IMR-90 (cell line): ENCODE results near the gene ASTN2. TPM values are rescaled to one million over a fixed set of nuclear protein-coding genes. Genes with fewer than 3 reads are reported as not detected.

Experiments used
- ATAC-seq: fragments of 200-7000 bp; cut with Tn5 transposase; 2 replicates; pipeline ENCODE4 v1.9.1; 2020; ENCODE audit warnings: low read depth, mild to moderate bottlenecking, moderate library complexity
- BruUV-seq: library from RNA; stranded (reverse); fragments of 400-500 nt; replicated peaks from 2 replicates; lab custom pipeline; 2021; lab: Mats Ljungman, UMichigan
- CTCF ChIA-PET: fragments of 300-600 bp; formaldehyde crosslinking; extraction: SDS; loops from one replicate; lab custom pipeline; 2021; ENCODE audit warnings: antibody characterized with exemption; lab: Yijun Ruan, JAX
- POLR2A ChIA-PET: fragments of 300-600 bp; sonication (Branson Sonifier 250); formaldehyde crosslinking; loops from one replicate; lab custom pipeline; 2022; ENCODE audit warnings: antibody characterized with exemption; ENCODE audit not compliant: unreplicated experiment; lab: Charles Lee
- DNase-seq: peaks from one replicate; pipeline ENCODE4 v3.0.0; 2013
- H2AFZ ChIP-seq: replicated peaks from 2 replicates; pipeline ENCODE3; 2013; ENCODE audit warnings: low read length, mild to moderate bottlenecking; ENCODE audit not compliant: poor library complexity
- H2AK5ac ChIP-seq: 2 replicates; pipeline ENCODE4 v1.6.1; 2013; ENCODE audit warnings: low read depth, low read length, inconsistent platforms
- H2AK9ac ChIP-seq: replicated peaks from 2 replicates; pipeline ENCODE3; 2013; ENCODE audit warnings: mild to moderate bottlenecking, low read depth, low read length, moderate library complexity; ENCODE audit not compliant: poor library complexity
- H2BK120ac ChIP-seq: 2 replicates; pipeline ENCODE4 v1.6.1; 2013; ENCODE audit warnings: low read depth, low read length, inconsistent platforms
- H2BK15ac ChIP-seq: 3 replicates; pipeline ENCODE4 v1.6.1; 2013; ENCODE audit warnings: low read depth, low read length, inconsistent platforms
- H2BK20ac ChIP-seq: 2 replicates; pipeline ENCODE4 v1.6.1; 2013; ENCODE audit warnings: low read depth, mild to moderate bottlenecking, inconsistent platforms, low read length, moderate library complexity
- H2BK5ac ChIP-seq: 2 replicates; pipeline ENCODE4 v1.6.1; 2013; ENCODE audit warnings: mild to moderate bottlenecking, low read depth, low read length, inconsistent platforms; ENCODE audit not compliant: poor library complexity, severe bottlenecking
- H3K14ac ChIP-seq: replicated peaks from 2 replicates; pipeline ENCODE4 v1.6.1; 2013; ENCODE audit warnings: low read depth, low read length, inconsistent platforms
- H3K18ac ChIP-seq: 2 replicates; pipeline ENCODE4 v1.6.1; 2013; ENCODE audit warnings: low read depth, low read length, control low read depth
- H3K23ac ChIP-seq: 2 replicates; pipeline ENCODE4 v1.6.1; 2013; ENCODE audit warnings: low read depth, low read length, inconsistent platforms
- H3K27ac ChIP-seq: 2 replicates; pipeline ENCODE4 v1.5.1; 2013; ENCODE audit warnings: mild to moderate bottlenecking, control low read depth, low read length; ENCODE audit not compliant: insufficient read depth
- H3K27me3 ChIP-seq: 2 replicates; pipeline ENCODE4 v1.6.1; 2013; ENCODE audit warnings: low read length; ENCODE audit not compliant: control insufficient read depth, insufficient read depth
- H3K36me3 ChIP-seq: 2 replicates; pipeline ENCODE4 v1.6.1; 2013; ENCODE audit warnings: low read length, mixed read lengths; ENCODE audit not compliant: control insufficient read depth, insufficient read depth
- H3K4ac ChIP-seq: 2 replicates; pipeline ENCODE4 v1.6.1; 2013; ENCODE audit warnings: low read depth, low read length, inconsistent platforms
- H3K4me1 ChIP-seq: 2 replicates; pipeline ENCODE4 v1.6.1; 2013; ENCODE audit warnings: low read length, mixed read lengths; ENCODE audit not compliant: control insufficient read depth, insufficient read depth
- H3K4me2 ChIP-seq: 2 replicates; pipeline ENCODE4 v1.6.1; 2013; ENCODE audit warnings: low read depth, mild to moderate bottlenecking, control low read depth, low read length, moderate library complexity
- H3K4me3 ChIP-seq: 2 replicates; pipeline ENCODE4 v1.5.1; 2013; ENCODE audit warnings: low read depth, mild to moderate bottlenecking, control low read depth, low read length, moderate library complexity; ENCODE audit not compliant: insufficient read depth
- H3K56ac ChIP-seq: 2 replicates; pipeline ENCODE4 v1.6.1; 2013; ENCODE audit warnings: low read length, inconsistent platforms; ENCODE audit not compliant: insufficient read depth; ENCODE audit errors: extremely low read depth
- H3K79me1 ChIP-seq, 2 experiments: 2 replicates each; pipeline ENCODE4 v1.6.1; 2013; ENCODE audit warnings: low read length in 2 of 2, inconsistent platforms in 1 of 2, low read depth in 1 of 2
- H3K9ac ChIP-seq: 2 replicates; pipeline ENCODE4 v1.6.1; 2013; ENCODE audit warnings: low read depth, low read length, control low read depth
- H3K9me1 ChIP-seq: 2 replicates; pipeline ENCODE4 v1.6.1; 2013; ENCODE audit warnings: low read length, inconsistent platforms; ENCODE audit not compliant: insufficient read depth
- H3K9me3 ChIP-seq: 2 replicates; pipeline ENCODE4 v1.6.1; 2013; ENCODE audit warnings: low read length; ENCODE audit not compliant: control insufficient read depth, insufficient read depth
- H4K20me1 ChIP-seq: 2 replicates; pipeline ENCODE4 v1.6.1; 2013; ENCODE audit warnings: low read length, inconsistent platforms; ENCODE audit not compliant: insufficient read depth
- H4K5ac ChIP-seq: 2 replicates; pipeline ENCODE4 v1.6.1; 2013; ENCODE audit warnings: mild to moderate bottlenecking, low read depth, low read length, control low read depth
- H4K8ac ChIP-seq, 2 experiments: 2 replicates each; pipeline ENCODE4 v1.6.1; 2013; ENCODE audit warnings: low read depth in 2 of 2, low read length in 2 of 2, control low read depth in 1 of 2, inconsistent platforms in 1 of 2
- H4K91ac ChIP-seq: 2 replicates; pipeline ENCODE4 v1.6.1; 2013; ENCODE audit warnings: low read depth, low read length, inconsistent platforms; ENCODE audit not compliant: insufficient read depth
- CEBPB ChIP-seq: IDR thresholded peaks from 2 replicates; pipeline ENCODE4 v1.6.1; 2012; ENCODE audit warnings: low read depth, low read length, improper control_type of control experiment
- CHD1 ChIP-seq: IDR thresholded peaks from 2 replicates; pipeline ENCODE4 v1.6.1; 2012; ENCODE audit warnings: low read depth, low read length, improper control_type of control experiment
- MAZ ChIP-seq: IDR thresholded peaks from 2 replicates; pipeline ENCODE4 v1.6.1; 2012; ENCODE audit warnings: low read depth, mild to moderate bottlenecking, low read length, improper control_type of control experiment, moderate library complexity, borderline replicate concordance
- MXI1 ChIP-seq: IDR thresholded peaks from 2 replicates; pipeline ENCODE4 v1.6.1; 2012; ENCODE audit warnings: low read depth, mild to moderate bottlenecking, low read length, moderate library complexity, borderline replicate concordance
- POLR2A ChIP-seq: IDR thresholded peaks from 2 replicates; pipeline ENCODE4 v1.6.1; 2012; ENCODE audit warnings: mild to moderate bottlenecking, low read depth, low read length
- RCOR1 ChIP-seq: IDR thresholded peaks from 2 replicates; pipeline ENCODE4 v1.6.1; 2012; ENCODE audit warnings: mild to moderate bottlenecking, low read length, improper control_type of control experiment; ENCODE audit not compliant: insufficient replicate concordance
- RFX5 ChIP-seq: IDR thresholded peaks from 2 replicates; pipeline ENCODE4 v1.8.0; 2012; ENCODE audit warnings: low read depth, mild to moderate bottlenecking, low read length, moderate library complexity
- WGBS, 2 experiments: methylation state at CpG; one replicate each; pipeline versions ENCODE4 v1.1.5 to v1.1.7; 2013; ENCODE audit warnings: missing lambda C conversion rate in 2 of 2; ENCODE audit not compliant: insufficient read length in 1 of 2; ENCODE audit errors: extremely low coverage in 2 of 2; 5-methylcytosine and 5-hydroxymethylcytosine counted together
- dilution Hi-C: fragments of 300-500 bp; cut with HindIII; formaldehyde crosslinking; loops from one replicate; pipeline ENCODE4 v1.14.3; 2018; ENCODE audit warnings: low sequenced_read_pairs; ENCODE audit not compliant: unreplicated experiment
- in situ Hi-C: fragments of 300-500 bp; cut with MboI; formaldehyde crosslinking; loops from 3 replicates; pipeline ENCODE4 v1.14.3; 2019; ENCODE audit warnings: low sequenced_read_pairs, inconsistent platforms, mixed read lengths
- intact Hi-C: fragments of 100-400 bp; cut with micrococcal nuclease; formaldehyde crosslinking; loops from 2 replicates; pipeline ENCODE4 v1.10.0; 2022
- polyA plus RNA-seq, 3 experiments: library from polyadenylated mRNA; depleted of rRNA; stranded (reverse); fragments of >200 nt; gene quantifications; 2 replicates each; pipeline ENCODE4 v1.2.3, GENCODE V29; 2012; ENCODE audit warnings: low replicate concordance in 1 of 3
- total RNA-seq: library from RNA; depleted of rRNA; stranded (reverse); fragments of >200 nt; gene quantifications from 2 replicates; pipeline ENCODE4 v1.2.3, GENCODE V29; 2012
- TF ChIP-seq, protein P1 (sequence below): fragments of 150-350 bp; IDR thresholded peaks from 2 replicates; pipeline ENCODE4 v1.6.1; 2016; ENCODE audit warnings: low read depth, mild to moderate bottlenecking, low read length, moderate library complexity, borderline replicate concordance
- TF ChIP-seq, protein P2 (sequence below): fragments of 150-350 bp; IDR thresholded peaks from 2 replicates; pipeline ENCODE4 v1.6.1; 2017; ENCODE audit warnings: mild to moderate bottlenecking, antibody characterized with exemption, low read length, low read depth

Gene ASTN2
- total and polyA plus RNA-seq, 2 of the 4 experiments (the other 2 are of a cell fraction), result 3.8 to 6.8 TPM

DNA sequence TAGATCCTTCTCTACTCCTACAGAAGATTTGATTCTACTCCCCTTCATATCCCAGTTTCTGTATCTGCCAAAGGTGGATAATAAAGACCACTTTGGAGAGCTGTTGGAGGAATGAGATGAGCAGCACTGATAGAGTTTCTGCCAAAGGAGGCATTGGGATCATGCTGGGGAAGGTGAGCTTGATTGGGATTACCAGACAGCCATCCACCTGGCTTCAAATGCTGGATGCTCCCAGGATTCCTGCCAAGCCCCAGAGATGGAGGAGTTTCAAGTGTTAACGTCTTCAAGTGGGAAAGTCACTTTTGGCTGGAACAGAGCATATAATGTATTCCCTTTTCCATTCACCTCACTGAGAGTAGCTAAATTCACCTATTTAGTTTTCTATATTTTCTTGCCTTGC is 379.3 kb downstream of the ASTN2 start:
- Histone ChIP-seq H2BK15ac (no peak overlapping the region), H3K27ac (no peak overlapping the region), H3K18ac (no peak overlapping the region), H2BK120ac (no peak overlapping the region), H3K4me2 (no peak overlapping the region), H2AFZ (no peak overlapping the region), H3K56ac (no peak overlapping the region), H3K4me1 (no peaks in the 10 kb centered on the region), H2BK20ac (no peak overlapping the region), H3K36me3 (no peaks in the 10 kb centered on the region), H4K20me1 (no peaks in the 10 kb centered on the region), H3K27me3 (no peaks in the 10 kb centered on the region), H3K9me3 (0 out of 2 replicates have a peak, but pooled peaks cover 2% of the 10 kb centered on the region), H3K9me1 (no peaks in the 10 kb centered on the region), H4K91ac (no peak overlapping the region), H3K4ac (no peak overlapping the region), H4K8ac (no peak overlapping the region), H4K5ac (no peak overlapping the region), H2AK5ac (no peak overlapping the region), H3K14ac (no peak overlapping the region), H2BK5ac (no peak overlapping the region), H3K9ac (no peak overlapping the region), H3K79me1 (no peaks in the 10 kb centered on the region), H3K4me3 (no peak overlapping the region), H2AK9ac (no peak overlapping the region), H3K23ac (no peak overlapping the region)
- POLR2A ChIA-PET, result no interaction called here
- intact Hi-C loops, result no loop called here
- CTCF ChIA-PET, result interaction anchor here (1.6 kb wide), 1 partner anchor 11 kb away, joined by 3 read pairs; no protein-coding TSS in a partner anchor
- in situ Hi-C loops, result no loop called here
- ATAC-seq (no peak), DNase-seq (no peak)
- BruUV-seq, result no TSS peak
- TF ChIP-seq RFX5, result no peak
- TF ChIP-seq CEBPB, result no peak
- TF ChIP-seq MAZ, result no peak
- TF ChIP-seq, protein P1, sequence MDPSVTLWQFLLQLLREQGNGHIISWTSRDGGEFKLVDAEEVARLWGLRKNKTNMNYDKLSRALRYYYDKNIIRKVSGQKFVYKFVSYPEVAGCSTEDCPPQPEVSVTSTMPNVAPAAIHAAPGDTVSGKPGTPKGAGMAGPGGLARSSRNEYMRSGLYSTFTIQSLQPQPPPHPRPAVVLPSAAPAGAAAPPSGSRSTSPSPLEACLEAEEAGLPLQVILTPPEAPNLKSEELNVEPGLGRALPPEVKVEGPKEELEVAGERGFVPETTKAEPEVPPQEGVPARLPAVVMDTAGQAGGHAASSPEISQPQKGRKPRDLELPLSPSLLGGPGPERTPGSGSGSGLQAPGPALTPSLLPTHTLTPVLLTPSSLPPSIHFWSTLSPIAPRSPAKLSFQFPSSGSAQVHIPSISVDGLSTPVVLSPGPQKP, result no peak
- TF ChIP-seq, protein P2, sequence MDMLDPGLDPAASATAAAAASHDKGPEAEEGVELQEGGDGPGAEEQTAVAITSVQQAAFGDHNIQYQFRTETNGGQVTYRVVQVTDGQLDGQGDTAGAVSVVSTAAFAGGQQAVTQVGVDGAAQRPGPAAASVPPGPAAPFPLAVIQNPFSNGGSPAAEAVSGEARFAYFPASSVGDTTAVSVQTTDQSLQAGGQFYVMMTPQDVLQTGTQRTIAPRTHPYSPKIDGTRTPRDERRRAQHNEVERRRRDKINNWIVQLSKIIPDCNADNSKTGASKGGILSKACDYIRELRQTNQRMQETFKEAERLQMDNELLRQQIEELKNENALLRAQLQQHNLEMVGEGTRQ, result no peak
- no peak for TF ChIP-seq POLR2A
- TF ChIP-seq MXI1, result no peak
- no peak for TF ChIP-seq CHD1
- TF ChIP-seq RCOR1, result no peak
- dilution Hi-C loops, result no loop called here
- WGBS, 2 experiments, result no CpG with 5 or more reads among the region's 1 CpG
